EL (cell line): ENCODE results near the gene DBN1.
"Not testable (repeated sequence)": the region's sequence is repeated elsewhere in the genome, so short reads cannot be mapped to it uniquely, and the experiment has no call there.

Experiments used
- DNase-seq: peaks from one replicate; pipeline ENCODE4 v3.0.0-alpha.2; 2016

The DBN1 gene

DNA sequence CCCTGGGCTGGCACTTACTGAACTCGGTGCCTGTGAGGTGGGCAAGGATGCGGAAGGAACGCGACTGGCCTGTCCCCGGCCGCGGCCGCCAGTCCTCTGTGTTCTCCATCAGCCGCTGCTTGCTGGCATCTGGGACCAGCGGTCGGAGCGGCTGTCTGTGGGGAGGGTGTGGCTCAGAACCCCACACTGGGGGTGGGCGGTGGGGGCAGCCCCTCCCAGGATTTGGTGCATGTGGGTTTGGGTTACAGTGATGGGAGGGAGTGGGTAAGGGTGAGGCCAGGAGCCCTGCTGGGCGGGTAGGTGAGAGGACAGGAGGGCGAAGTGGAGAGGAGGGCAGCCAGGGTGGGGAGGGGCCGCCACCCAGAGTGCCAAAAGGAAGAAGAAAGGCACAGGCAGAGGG lies 17.6 kb upstream of the DBN1 start:
- no peak for DNase-seq

DNA sequence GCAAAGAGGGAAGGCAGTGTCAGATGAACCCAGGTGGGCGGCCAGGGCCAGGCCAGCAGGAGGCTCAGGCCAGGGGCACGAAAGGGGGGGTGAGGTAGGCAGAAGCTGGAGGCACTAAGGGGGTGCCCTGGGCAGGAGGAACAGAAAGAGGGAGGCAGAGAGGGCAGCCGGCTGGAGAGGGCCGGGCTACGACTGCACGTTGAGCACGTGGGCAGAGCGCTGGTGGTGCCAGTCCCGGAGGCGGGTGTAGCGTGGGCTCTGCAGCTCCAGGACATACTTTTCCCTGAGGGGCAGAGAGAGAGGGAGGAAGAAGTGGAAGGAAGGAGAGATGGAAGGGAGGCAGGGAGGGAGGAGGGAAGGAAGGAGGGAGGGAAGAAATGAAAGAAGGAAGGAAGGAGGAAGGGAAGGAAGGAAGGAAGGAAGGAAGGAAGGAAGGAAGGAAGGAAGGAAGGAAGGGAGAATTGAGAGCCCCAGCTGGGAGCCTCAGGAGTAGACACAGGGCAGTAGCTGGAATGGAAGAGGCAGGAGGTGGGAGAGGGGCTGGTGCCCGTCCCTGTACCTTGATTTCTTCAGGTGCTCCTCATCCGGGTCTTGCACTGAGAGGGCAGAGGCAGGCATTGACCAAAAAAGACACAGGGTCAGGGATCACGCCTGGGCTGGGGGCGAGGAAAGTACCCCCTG lies 17.0 kb upstream of the DBN1 start:
- DNase-seq, result no peak

DNA sequence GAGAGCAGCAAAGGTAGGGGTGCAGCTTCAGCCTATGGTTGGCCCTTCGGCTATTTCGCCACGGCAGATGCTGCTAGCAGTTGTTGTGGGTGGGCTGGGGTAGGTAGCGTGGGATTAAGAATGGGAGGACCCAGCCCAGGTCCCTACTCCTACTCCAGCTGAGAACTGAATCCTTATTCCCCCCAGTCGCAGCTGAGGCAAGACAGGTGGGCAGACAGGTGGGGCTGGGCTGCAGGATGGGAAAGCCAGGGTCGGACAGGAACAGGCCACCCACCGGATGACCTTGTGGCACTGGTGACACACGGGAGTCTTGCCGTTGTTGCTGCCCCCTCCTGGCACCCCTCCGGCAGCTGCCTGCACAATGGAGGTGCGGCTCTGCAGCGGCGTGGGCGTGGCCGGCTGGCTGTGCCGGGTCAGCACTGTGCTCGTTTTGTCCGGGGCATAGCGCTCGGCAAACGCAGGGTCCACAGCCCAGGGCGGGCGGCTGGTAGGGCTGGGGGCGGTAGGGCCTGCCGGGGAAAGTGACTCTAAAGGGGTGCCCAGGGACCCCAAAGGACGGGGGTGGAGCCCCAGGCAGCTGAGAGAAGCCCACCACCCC lies 15.8 kb upstream of the DBN1 start:
- DNase-seq, result no peak

DNA sequence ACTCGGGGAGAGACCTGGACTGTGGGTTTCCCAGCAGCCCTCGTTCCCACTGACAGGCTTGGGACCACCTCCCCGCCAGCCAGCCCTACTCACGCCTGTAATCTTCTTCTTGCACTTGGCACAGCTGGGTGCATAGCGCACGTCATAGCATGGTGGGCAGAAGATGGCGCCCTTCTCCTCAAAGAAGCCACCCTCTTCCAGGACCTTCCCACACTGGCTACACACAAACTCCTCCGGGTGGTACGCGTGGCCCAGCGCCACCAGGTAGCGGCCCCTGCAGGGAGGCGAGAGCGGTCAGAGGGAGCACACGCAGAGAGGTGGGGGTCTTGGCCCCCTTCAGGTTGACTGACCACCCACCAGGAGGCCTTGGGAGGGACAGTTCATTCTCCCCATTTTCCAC lies 14.5 kb upstream of the DBN1 start:
- DNase-seq, result no peak

DNA sequence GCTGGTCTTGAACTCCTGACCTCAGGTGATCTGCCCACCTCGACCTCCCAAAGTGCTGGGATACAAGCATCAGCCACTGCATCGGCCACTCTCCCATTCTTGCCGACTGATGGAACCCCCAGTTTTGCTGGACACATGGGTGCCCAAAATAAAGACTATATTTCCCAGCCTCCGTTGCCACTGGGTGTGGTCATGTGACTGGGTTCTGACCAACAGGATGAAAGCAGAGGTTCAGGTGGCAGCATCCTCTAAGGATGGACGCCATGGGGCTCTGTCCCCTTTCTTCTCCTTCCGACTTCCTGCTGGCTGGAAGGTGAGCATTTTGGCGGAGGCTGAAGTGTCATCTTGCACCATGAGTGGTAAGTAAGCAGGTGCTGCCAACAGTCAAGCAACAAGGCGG lies 13.7 kb upstream of the DBN1 start:
- DNase-seq, result no peak

DNA sequence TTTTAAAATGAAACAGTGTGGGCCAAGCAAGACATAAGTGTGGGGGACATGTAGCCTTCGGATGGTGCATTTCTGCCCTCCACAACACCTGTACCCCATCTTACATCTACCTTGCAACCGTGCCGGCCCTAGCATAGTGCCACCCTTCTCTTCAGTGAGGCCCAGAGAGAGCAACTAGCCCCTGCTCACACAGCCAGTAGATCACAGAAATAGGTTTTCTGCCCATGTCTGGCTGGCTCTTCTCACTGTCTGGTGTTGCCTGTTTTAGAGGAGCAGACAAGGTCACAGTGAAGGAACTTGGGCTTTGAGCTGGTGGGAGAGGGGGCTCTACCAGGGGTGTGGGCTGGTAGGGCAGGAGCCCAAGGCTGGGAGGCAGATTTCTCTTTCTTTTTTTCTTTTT lies 12.8 kb upstream of the DBN1 start:
- DNase-seq, result no peak

DNA sequence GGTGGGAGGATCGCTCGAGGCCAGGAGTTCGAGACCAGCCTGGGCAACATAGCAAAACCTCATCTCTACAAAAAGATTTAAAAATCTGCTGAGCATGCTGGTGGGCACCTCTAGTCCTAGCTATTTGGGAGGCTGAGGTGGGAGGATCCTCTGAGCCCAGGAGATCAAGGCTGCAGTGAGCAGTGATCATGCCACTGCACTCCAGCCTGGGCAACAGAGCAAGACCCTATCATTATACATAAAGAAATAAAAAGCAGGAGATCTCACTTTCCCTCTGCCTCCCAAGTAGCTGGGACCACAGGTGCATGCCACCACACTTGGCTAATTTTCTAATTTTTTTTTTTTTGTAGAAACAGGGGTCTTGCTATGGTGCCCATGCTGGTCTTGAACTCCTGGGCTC lies 12.3 kb upstream of the DBN1 start:
- DNase-seq, result not testable (repeated sequence)

DNA sequence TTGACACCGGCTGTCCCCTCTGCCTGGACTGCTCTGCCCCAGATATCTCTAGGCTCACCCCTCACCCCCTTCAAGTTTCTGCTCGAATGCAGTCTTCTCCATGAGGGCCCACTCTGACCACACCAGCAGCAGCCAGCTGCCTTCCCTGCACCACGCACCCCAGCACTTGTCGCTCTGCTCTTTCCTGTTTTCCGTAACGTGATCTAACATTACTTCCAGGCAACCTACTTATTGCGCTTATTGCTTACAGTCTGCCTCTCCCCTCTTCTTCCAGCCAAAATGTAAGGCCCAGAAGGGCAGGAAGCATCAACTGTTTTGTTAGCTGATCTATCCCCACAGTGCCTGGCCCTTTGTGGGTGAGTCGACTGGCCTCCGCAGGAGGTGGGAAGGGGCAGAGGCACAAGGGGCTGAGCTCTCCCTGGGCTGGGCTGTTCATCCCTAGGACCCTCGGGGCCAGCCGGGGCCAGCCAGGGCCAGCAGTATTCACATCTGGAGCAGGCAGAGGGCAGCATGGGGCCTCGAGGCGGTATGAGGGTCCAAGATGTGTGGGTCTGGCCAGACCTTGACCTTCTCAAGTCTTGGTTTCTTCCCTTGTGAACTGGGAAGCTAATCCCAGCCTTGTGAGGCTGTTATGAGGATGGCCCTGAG lies 11.6 kb upstream of the DBN1 start:
- DNase-seq, result no peak

DNA sequence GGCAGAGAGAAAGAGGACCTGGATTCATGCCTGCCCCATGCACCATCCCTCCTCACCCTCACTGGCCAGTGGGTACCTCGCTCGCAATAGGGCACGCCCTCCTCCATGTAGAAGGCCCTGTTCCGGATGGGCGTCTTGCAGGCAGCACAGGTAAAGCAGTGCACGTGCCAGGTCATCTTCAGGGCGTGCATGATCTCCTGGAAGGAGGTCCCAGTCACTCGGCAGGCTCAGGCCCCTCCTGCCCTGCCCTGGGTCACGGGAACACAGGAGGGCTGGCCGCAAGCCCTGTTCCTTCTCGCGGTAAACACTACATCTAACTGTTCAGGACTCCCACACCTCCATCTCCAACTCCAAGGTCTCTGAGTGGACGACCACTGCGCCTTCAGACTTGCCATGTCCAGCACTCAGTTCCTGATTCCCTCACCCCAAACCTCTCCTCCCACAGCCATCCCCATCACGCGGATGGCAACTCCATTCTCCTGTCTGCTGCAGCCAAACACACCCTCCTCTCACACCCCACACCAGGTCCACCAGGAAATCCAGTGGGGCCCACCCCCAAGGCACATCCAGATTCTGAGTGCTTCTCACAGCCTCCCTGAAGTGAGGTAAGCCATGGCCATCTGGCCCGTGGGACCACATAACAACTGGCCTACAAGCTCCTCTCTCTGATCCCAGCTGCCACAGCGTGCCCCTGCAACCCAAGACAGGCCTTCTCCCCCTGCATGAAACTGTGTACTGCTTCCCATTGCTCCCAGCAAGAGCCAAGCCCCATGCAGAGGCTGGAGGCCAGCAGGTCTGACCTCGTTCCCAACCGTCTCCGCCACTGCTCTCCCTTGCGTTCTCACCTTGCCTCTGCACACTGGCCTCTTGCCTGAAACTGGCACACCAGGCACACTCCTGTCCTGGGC lies 10.8 kb upstream of the DBN1 start:
- no peak for DNase-seq

DNA sequence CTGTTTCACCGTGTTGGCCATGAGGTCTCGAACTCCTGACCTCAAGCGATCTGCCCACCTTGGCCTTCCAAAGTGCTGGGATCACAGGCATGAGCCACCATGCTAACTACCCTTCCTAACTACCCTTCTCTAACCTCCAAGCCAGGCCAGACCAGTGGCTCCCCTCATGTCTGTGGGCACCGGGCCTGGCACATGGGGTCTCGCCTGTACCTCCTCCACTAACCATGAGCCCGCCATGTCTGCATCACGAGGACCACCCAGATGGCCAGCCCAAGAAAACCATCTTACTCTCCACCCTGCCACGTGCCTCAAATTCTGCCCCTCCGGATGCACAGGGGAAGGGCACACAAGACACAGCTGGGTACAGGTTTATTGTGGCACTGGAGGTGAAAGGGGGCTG lies 9.6 kb upstream of the DBN1 start:
- DNase-seq, result no peak

DNA sequence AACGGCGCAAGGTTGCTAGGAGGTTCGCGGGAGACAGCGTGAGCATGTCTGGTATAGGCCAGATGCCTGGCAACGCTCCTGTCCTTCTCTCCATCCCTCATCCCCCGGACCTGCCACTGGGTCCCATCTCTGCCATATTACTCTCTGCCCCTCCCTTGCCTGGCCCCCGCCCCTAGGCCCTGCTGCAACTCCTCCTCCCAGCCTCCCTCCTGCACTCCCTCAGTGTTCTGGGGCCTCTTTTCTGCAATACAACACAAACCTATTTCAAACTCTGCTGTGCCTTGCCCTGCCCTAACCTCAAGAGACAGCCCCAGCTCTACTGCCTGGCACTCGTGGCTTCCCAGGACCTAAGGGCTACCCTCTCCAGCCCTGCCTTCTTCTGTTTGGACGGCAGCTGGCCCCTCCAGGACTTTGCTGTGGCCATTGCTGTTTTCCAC lies 8.9 kb upstream of the DBN1 start:
- no peak for DNase-seq

DNA sequence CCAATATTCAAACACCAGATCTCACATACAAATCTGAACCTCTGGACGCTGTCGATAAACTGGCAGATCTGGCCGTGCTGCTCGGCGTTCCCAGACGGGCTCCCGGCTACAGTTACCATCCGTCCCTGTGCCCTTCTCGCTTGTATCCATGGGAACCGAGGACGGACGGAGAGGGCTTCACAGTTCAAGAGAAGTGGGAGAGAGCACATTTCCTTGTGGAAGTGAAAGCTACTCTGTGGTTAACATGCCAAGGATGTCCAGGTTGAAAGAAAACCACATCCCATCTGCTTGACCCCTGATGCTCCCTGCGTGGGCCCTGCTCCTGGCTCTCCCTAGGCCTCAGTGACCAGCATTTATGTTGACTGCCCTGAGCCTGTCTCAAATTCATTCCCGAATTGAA lies 6.3 kb upstream of the DBN1 start:
- DNase-seq, result peak; percentile 51

DNA sequence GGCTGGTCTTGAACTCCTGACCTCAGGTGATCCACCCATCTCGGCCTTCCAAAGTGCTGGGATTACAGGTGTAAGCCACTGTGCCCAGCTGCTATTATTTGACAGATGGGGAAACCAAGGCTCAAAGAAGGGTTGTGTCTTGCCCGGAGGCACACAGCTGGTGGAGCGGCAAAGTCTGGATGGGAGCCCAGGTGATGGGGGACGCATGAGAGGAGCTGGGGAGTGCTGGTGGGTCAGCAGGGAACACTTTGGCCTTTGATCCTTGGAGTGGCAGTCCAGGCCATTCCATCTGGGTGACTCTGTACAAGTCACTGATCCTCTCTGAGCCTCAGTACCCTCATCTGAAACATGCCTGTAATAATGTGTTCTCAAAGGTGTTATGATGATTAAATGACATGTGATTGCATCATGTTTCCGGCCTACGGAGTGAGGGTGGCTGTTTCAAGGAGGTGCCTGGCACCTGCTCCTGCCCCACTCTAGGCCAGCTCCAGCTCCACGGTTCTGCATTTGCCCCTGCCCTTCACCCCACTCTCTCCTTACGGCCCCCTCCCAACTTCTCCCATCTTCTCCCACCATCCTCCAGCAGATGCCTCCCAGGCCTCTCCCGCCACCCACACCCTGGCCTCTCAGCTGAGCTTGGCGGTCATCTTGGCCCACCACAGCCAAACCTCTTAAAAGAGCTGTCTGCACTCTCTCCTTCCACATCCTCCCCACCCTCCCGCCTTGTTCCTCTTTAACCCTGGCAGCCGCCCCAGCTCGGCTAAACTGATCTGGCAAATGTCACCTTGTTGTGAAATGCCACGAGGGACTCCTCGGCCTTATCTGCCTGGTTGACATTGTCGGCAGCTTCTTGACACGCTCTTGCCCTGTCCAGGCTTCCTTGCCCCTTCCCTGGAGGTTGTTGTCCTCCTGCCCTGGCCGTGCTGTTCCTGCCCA lies 5.5 kb upstream of the DBN1 start:
- no peak for DNase-seq

DNA sequence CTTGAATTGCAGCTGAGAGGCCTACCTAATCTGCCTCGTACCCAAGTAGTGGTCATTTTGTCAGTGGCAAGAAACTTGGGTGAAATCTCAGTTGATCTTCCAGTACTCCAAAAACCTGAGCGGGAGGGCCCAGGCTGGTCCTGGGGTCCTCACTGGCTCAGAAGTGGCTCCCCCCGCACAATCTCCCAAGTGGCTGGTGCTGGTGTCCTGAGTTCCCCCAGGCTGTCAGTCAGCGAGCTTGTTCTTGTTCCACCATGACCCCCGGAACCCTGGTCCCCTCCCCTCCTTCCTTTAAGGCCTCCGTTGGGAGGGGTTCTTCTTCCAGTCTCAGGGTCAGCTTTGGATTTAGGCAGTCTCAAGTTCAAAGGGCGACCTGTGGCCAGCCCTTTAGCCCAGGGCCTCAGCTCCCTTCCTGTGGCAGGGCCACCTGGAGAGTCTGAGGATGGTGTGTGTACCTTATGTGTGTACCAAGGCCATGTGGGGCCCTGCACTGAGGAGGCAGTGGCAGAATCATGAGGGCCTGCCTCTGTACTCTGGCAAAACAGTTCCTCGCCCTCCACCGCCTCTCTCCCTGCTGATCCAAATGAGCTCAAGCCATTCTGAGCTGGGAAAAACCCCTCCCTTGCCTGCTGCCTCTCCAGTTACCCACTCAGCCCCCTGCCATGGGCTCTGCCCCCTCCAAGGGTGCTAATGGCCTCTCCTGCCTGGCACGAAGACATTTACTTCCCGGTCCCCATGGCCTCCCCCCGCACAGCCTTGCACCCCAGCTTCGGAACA lies 4.5 kb upstream of the DBN1 start:
- no peak for DNase-seq

DNA sequence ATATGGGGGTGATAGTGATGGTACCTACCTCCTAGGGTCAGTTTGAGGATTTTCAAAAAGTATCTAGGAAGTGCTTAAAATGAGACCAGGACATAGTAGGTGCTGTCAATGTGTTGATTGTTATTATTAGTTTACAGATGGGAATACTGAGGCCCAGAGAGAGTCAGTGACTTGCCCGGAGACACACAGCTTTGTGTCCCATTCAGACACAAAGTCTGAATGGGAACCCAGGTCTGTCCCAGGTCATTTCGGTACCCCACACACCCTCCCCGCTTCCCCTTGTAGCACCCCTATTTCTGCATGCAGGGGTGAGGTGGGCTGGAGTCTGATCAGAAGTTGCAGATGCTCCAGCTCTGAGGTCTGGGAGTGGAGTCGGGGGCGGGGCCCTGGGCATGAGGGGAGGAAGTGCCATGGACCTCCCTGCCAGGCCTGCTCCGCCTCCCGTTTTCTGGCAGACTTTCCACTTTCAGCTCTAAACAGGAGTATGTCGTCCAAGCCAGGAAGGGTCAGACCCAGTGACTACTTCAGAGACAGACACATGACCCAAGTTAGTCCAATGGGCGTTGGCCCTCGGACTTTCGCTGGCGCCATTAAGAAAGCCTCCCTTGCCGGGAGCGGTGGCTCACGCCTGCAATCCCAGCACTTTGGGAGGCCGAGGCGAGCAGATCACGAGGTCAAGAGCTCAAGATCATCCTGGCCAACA lies 3.2 kb upstream of the DBN1 start:
- DNase-seq, result no peak

DNA sequence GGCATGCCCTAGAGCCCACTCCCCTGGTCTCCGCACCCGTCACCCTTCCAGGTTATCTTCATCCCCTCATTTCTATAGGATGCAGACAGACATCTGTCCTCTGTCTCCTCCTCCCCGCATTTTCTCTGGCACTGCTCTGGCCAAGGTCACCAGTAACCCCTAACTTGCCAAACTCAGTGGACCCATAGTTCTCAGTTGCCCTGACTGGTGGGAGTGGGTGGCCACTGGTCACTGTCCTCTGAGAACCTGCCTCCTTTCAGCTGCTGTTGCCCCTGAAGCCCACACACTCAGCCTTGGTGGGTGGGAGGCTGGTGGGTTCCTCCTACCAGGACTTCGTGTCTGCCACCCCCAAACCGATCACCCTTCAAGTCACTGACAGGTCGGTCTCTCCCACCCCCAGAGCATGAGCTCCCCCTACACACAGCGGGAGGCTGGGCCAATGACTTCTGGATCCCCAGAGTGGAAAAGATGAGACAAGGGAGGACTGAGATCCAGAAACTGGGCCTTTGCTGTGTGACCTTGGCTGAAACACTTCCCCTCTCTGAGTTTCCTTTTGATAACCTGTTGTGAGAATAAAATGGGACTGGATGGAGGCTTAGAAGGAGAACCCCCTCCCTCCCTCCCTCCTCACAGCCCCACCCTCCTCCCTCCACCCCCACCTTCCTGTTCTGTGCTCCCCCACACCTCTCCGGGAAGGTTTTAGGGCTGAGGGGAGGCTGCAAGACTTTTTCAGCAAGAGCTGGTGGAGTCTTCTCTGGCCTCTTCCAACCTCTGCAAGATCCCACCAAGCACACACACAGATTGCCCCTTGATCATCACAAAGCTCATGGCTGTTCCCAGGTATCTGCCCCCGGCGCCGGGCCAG lies 2.4 kb upstream of the DBN1 start:
- no peak for DNase-seq

DNA sequence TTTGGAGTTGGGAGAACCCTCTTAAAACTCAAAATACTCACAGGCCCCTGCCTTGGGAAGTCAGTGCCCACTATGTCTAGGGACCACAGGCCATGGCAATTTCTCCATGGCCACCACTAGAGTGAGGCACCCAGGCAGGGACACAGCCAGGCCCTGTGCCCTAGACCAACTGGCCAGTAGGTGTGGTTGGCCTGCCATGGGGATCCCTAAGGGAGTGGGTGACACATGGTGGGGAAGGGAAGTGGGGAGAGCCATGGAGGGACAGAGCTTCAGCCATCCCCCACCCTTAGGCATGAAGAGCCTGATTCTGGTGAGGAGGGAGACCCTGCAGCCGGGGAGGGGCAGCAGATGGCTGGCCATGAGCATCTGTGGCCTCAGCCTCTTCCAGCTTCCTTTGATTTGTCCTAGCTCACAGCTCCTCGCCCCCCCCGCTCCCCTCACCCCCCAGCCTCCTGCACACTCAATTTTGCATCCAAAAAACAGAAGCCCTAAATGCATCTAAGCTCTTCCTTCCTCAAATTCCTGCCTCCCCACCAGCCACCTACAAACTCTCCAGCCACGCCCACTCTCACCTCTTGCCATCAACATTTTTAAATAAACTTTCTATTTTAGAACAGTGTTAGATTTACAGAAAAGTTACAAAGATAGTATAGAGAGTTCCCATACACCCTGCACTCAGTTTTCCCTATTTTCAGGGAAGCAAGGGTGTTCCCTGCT lies 1.6 kb upstream of the DBN1 start:
- DNase-seq, result no peak

DNA sequence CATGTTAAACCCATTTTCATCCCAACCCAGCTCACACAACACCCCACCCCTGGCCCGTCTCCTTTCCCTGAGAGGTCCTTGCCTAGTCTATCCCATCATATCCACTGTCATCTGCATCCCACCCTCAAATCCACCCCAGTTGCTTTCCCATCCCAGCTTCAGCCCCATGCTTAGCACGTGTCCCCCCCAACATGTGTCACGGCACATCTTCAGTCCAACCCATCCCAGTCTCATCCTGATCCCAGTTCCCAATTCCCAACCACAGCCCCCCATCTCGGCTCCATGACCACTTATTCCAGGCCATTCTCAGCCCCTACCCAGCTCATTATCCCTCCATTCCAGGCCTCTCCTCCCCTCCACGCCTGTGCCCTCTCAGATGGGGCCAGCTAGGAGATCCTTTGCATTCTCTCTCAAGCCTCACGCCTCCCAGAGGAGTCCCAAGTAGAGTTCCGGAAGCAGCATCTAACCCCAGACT lies 605 bp upstream of the DBN1 start:
- DNase-seq, result no peak
